MCF 10A (cell line): ENCODE data around the gene SLC22A8. TPM values are rescaled to one million over a fixed set of nuclear protein-coding genes. Genes with fewer than 3 reads are reported as not detected.

Experiments
- BruUV-seq: library from RNA; stranded (reverse); fragments of 400-500 nt; replicated peaks from 2 replicates; lab custom pipeline; 2021; lab: Mats Ljungman, UMichigan
- CTCF ChIA-PET: fragments of 300-600 bp; sonication (Branson Sonifier 250); formaldehyde crosslinking; extraction: SDS; loops from one replicate; lab custom pipeline; 2021; ENCODE audit warnings: antibody characterized with exemption, inconsistent platforms; lab: Yijun Ruan, JAX
- POLR2A ChIA-PET: fragments of 300-600, 350-650 bp; sonication (Branson Sonifier 250); formaldehyde crosslinking; extraction: SDS; loops from one replicate; lab custom pipeline; 2020; ENCODE audit warnings: antibody characterized with exemption, inconsistent platforms; lab: Yijun Ruan, JAX
- DNase-seq: peaks from one replicate; pipeline ENCODE4 v3.0.0-alpha.2; 2018; ENCODE audit not compliant: unreplicated experiment
- H3K27ac Mint-ChIP-seq: one replicate; pipeline ENCODE4 v1.8.0; 2022; ENCODE audit warnings: mild to moderate bottlenecking, low read depth, mixed read lengths; ENCODE audit not compliant: unreplicated experiment
- H3K27me3 Mint-ChIP-seq: one replicate; pipeline ENCODE4 v1.8.0; 2022; ENCODE audit warnings: mixed read lengths; ENCODE audit not compliant: insufficient read depth, unreplicated experiment
- H3K36me3 Mint-ChIP-seq: one replicate; pipeline ENCODE4 v1.8.0; 2022; ENCODE audit warnings: mild to moderate bottlenecking, moderate library complexity, mixed read lengths; ENCODE audit not compliant: insufficient read depth, unreplicated experiment
- H3K4me1 Mint-ChIP-seq: one replicate; pipeline ENCODE4 v1.8.0; 2022; ENCODE audit warnings: mixed read lengths; ENCODE audit not compliant: insufficient read depth, unreplicated experiment
- H3K4me3 Mint-ChIP-seq: one replicate; pipeline ENCODE4 v1.8.0; 2022; ENCODE audit warnings: mild to moderate bottlenecking, moderate library complexity, mixed read lengths; ENCODE audit not compliant: unreplicated experiment
- H3K9me3 Mint-ChIP-seq: one replicate; pipeline ENCODE4 v1.8.0; 2022; ENCODE audit warnings: mixed read lengths; ENCODE audit not compliant: unreplicated experiment
- intact Hi-C: fragments of 100-400 bp; cut with micrococcal nuclease; formaldehyde crosslinking; loops from 2 replicates; pipeline ENCODE4 v1.14.1; 2022
- total RNA-seq: library from RNA; stranded (reverse); gene quantifications from 2 replicates; pipeline ENCODE4 v1.2.3, GENCODE V29; 2022
- TF ChIP-seq, protein P1 (sequence below): fragments of 200-600 bp; IDR thresholded peaks from one replicate; pipeline ENCODE4 v1.8.0; 2022; ENCODE audit warnings: antibody characterized with exemption, mild to moderate bottlenecking; ENCODE audit not compliant: unreplicated experiment

Gene SLC22A8
- total RNA-seq, 1 experiment from 2014 or later = not detected

DNA sequence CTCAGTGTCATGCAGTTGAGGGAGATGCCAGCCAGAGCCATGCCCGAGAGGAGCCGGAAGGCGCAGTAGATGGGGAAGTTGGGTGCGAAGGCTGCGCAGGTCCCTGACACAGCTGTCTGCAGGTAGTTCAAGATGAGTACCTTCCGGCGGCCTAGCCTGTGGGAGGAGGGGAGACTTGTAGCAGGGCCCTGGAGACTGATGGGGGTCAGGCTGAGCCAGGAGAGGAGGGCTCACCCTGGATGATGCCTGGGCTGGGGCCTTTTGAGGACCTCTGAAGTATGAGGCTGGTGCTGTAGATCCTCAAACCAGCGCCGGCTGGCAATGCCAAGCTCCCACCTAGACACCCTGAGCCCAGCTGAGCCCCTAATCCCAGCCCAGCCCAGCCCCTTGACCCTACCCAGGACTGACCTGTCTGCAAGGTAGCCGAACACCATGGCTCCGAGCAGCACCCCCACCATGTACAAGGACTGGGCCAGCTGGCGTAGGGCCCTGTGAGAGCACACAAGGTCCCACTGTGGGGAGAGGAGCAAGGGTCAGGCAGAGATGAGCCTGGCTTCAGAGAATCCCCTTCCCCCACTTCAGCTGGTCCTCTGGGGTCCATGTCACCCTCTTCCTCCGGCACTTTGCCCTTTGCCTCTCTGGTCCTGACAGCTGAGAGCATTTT, 32.0 kb downstream of the SLC22A8 start:
- Mint-ChIP-seq H3K4me1 (no peaks in the 10 kb centered on the region), H3K36me3 (peaks cover 6% of the 10 kb centered on the region), H3K4me3 (no peak overlapping the region), H3K27ac (no peak overlapping the region), H3K9me3 (no peaks in the 10 kb centered on the region), H3K27me3 (peaks cover 33% of the 10 kb centered on the region)
- BruUV-seq = no TSS peak
- TF ChIP-seq, protein P1, sequence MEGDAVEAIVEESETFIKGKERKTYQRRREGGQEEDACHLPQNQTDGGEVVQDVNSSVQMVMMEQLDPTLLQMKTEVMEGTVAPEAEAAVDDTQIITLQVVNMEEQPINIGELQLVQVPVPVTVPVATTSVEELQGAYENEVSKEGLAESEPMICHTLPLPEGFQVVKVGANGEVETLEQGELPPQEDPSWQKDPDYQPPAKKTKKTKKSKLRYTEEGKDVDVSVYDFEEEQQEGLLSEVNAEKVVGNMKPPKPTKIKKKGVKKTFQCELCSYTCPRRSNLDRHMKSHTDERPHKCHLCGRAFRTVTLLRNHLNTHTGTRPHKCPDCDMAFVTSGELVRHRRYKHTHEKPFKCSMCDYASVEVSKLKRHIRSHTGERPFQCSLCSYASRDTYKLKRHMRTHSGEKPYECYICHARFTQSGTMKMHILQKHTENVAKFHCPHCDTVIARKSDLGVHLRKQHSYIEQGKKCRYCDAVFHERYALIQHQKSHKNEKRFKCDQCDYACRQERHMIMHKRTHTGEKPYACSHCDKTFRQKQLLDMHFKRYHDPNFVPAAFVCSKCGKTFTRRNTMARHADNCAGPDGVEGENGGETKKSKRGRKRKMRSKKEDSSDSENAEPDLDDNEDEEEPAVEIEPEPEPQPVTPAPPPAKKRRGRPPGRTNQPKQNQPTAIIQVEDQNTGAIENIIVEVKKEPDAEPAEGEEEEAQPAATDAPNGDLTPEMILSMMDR = no peak
- intact Hi-C loops = no loop called here
- no peak for DNase-seq
- ChIA-PET POLR2A (no interaction called here), CTCF (no interaction called here)

DNA sequence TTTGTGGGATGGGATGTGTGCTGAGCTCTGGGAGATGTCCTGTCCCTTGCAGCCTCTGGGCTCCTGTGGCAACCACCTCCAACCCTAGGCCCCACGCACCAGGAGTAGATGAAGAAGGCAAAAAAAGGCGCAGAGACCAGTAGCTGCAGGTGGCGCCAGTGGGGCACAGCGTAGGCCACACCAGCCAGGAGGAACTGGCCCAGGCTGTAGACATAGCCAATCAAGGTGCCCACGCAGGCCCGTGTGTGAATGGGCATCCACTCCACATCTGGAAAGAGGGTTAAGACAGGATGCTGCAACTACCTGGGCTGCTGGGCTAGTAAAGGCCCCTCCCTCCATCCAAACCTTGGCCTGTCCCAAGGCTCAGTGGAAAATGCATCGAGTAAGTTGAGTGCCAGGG, 33.9 kb downstream of the SLC22A8 start:
- BruUV-seq = no TSS peak
- TF ChIP-seq, protein P1 = no peak

DNA sequence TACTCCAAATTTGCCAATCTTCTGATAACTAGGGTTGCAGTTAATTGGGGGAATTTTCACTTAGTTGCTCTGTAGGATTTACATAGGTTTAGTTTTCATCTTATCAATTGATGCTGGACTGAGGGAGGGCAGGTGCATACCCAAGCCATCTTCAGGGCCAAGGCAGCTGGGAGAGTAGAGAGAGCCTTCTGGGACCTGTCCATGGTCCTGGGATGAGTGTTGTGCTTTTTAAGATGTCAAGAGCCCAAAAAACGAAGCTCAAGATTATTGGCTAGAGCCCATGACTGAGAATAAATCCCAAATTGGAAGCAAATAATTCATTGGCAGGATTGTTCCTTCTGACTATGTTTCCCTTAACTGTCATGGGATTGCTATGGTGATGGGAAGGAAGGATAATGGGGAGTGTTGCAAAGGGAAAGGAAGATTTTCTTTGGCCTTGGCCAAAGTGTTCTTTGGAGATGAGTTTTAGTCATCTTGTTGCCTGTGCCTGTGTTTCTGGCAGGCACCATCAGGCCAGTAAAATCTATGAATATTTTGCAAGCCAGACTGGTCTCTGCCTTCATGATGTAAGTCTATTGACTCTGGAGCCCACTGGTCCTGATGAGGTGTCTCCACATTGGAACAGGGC, 35.4 kb downstream of the SLC22A8 start:
- ChIA-PET POLR2A (no interaction called here), CTCF (interaction anchor here (0.6 kb wide), 1 partner anchor 74 kb away, joined by 5 read pairs; no protein-coding TSS in a partner anchor)
- intact Hi-C loops = no loop called here
- Mint-ChIP-seq H3K9me3 (no peaks in the 10 kb centered on the region), H3K27ac (no peak overlapping the region), H3K4me1 (no peaks in the 10 kb centered on the region), H3K36me3 (peaks cover 6% of the 10 kb centered on the region), H3K27me3 (peaks cover 19% of the 10 kb centered on the region), H3K4me3 (no peak overlapping the region)
- TF ChIP-seq, protein P1 = no peak
- peak; percentile 34 for DNase-seq
- BruUV-seq = no TSS peak

More for the DNA sequence above, 33.9 kb downstream of the SLC22A8 start:
- Mint-ChIP-seq H3K9me3 (no peaks in the 10 kb centered on the region), H3K36me3 (peaks cover 6% of the 10 kb centered on the region), H3K4me3 (no peak overlapping the region), H3K27ac (no peak overlapping the region), H3K27me3 (peaks cover 19% of the 10 kb centered on the region), H3K4me1 (no peaks in the 10 kb centered on the region)
- no peak for DNase-seq
- intact Hi-C loops = no loop called here
- POLR2A ChIA-PET = no interaction called here
- CTCF ChIA-PET = interaction anchor here (0.6 to 1.1 kb wide), 2 partner anchors 42 to 308 kb away, joined by 3 read pairs; no protein-coding TSS in a partner anchor

DNA sequence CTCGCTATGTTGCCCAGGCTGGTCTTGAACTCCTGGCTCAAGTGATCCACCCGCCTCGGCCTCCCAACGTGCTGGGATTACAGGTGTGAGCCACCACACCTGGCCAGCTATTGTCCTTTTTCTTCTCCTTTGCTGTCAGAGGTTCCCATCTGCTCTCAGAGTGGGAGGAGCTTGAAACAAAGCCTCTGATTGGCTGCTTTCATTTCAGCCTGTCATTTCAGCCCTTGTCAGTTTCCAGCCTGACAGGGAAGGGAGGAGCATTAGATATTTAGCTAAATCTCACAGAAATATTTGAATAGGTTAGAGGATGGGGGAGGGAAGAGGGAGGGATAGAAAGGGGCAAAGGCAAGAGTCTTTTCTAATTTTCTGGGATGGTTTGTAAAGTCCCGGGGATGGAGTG, 39.5 kb downstream of the SLC22A8 start:
- intact Hi-C loops = no loop called here
- no peak for DNase-seq
- Mint-ChIP-seq H3K4me1 (no peaks in the 10 kb centered on the region), H3K4me3 (no peak overlapping the region), H3K9me3 (no peaks in the 10 kb centered on the region), H3K36me3 (no peaks in the 10 kb centered on the region), H3K27ac (no peak overlapping the region), H3K27me3 (peaks cover 46% of the 10 kb centered on the region)
- CTCF ChIA-PET = interaction anchor here (0.6 to 3.2 kb wide), 7 partner anchors 26 to 1641 kb away, joined by 3 to 26 read pairs (median 3); no protein-coding TSS in a partner anchor
- TF ChIP-seq, protein P1 = no peak
- POLR2A ChIA-PET = no interaction called here
- BruUV-seq = no TSS peak
